ENCODE data around the gene AUNIP.

- TF ChIP-seq CTCF (conservative IDR thresholded peaks at IDR 0.05) (no peak), EZH2 (IDR thresholded peaks at IDR 0.05; ENCODE audit: low read depth) (no peak)
Observed at GRCh38 chr1:25795211-25795610, 64.0 kb downstream of the AUNIP start.

Data from PC-9 (cell line).